ENCODE measurements around the gene NEDD4L. TPM values are rescaled to one million over a fixed set of nuclear protein-coding genes. Genes with fewer than 3 reads are reported as not detected.

NEDD4L gene
- total and polyA plus RNA-seq, 2 experiments from 2014 or later, result 36.2 to 72.3 TPM

DNA sequence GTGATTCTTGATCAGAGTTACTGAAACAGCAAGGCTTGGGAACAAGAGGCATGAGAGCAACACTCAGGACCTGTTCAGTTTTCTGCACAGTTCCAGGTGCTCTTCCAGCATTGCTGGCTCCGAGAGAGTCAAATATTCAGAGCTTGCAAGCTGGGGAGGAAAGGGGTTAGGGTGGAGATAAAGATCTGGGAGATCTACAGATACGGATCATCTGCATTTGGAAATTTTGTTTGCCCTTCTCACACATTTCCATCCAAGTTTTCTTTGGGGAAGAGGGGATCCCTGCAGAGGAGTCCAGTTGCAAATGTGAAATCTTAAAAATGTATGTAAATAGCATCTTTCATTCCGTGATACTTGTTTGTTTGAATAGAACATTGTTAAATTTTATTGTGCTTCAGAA is 108.2 kb downstream of the NEDD4L start:
- Histone ChIP-seq H3K36me3 (ENCODE audit: insufficient read depth) (no peaks in the 10 kb centered on the region), H3K27ac (ENCODE audit: low read depth) (no peak overlapping the region), H3K27me3 (ENCODE audit: insufficient read depth) (no peaks in the 10 kb centered on the region), H3K79me2 (replicated peaks; ENCODE audit: insufficient read depth) (peaks cover 97% of the 10 kb centered on the region), H3K4me2 (no peak overlapping the region), H3F3A (replicated peaks; ENCODE audit: low read depth) (no peaks in the 10 kb centered on the region), H2AFZ (no peak overlapping the region), H3K4me3 (no peak overlapping the region), H4K20me1 (replicated peaks; ENCODE audit: insufficient read depth) (peaks cover 14% of the 10 kb centered on the region), H3K9me2 (ENCODE audit: insufficient read depth) (0 out of 2 replicates have a peak, but pooled peaks cover 4% of the 10 kb centered on the region), H3K4me1 (ENCODE audit: insufficient read depth) (no peaks in the 10 kb centered on the region)
- Mint-ChIP-seq H3K4me1 (peaks cover 9% of the 10 kb centered on the region; the same call in 2 of the 3 replicates), H3K4me3 (no peak overlapping the region), H3K27me3 (ENCODE audit: insufficient read depth, low read depth, poor library complexity) (peaks cover 4% of the 10 kb centered on the region), H3K27ac (no peak overlapping the region), H3K36me3 (ENCODE audit: low read depth) (no peaks in the 10 kb centered on the region), H3K9me3 (no peaks in the 10 kb centered on the region; the same call in 2 of the 3 replicates)
- DNase-seq (ENCODE audit: low spot score) (no peak), ATAC-seq (no peak)
- TF ChIP-seq, protein P1, sequence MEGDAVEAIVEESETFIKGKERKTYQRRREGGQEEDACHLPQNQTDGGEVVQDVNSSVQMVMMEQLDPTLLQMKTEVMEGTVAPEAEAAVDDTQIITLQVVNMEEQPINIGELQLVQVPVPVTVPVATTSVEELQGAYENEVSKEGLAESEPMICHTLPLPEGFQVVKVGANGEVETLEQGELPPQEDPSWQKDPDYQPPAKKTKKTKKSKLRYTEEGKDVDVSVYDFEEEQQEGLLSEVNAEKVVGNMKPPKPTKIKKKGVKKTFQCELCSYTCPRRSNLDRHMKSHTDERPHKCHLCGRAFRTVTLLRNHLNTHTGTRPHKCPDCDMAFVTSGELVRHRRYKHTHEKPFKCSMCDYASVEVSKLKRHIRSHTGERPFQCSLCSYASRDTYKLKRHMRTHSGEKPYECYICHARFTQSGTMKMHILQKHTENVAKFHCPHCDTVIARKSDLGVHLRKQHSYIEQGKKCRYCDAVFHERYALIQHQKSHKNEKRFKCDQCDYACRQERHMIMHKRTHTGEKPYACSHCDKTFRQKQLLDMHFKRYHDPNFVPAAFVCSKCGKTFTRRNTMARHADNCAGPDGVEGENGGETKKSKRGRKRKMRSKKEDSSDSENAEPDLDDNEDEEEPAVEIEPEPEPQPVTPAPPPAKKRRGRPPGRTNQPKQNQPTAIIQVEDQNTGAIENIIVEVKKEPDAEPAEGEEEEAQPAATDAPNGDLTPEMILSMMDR (conservative IDR thresholded peaks at IDR 0.05; ENCODE audit: low read depth in 2 of 2), result no peak
- TF ChIP-seq, protein P2, sequence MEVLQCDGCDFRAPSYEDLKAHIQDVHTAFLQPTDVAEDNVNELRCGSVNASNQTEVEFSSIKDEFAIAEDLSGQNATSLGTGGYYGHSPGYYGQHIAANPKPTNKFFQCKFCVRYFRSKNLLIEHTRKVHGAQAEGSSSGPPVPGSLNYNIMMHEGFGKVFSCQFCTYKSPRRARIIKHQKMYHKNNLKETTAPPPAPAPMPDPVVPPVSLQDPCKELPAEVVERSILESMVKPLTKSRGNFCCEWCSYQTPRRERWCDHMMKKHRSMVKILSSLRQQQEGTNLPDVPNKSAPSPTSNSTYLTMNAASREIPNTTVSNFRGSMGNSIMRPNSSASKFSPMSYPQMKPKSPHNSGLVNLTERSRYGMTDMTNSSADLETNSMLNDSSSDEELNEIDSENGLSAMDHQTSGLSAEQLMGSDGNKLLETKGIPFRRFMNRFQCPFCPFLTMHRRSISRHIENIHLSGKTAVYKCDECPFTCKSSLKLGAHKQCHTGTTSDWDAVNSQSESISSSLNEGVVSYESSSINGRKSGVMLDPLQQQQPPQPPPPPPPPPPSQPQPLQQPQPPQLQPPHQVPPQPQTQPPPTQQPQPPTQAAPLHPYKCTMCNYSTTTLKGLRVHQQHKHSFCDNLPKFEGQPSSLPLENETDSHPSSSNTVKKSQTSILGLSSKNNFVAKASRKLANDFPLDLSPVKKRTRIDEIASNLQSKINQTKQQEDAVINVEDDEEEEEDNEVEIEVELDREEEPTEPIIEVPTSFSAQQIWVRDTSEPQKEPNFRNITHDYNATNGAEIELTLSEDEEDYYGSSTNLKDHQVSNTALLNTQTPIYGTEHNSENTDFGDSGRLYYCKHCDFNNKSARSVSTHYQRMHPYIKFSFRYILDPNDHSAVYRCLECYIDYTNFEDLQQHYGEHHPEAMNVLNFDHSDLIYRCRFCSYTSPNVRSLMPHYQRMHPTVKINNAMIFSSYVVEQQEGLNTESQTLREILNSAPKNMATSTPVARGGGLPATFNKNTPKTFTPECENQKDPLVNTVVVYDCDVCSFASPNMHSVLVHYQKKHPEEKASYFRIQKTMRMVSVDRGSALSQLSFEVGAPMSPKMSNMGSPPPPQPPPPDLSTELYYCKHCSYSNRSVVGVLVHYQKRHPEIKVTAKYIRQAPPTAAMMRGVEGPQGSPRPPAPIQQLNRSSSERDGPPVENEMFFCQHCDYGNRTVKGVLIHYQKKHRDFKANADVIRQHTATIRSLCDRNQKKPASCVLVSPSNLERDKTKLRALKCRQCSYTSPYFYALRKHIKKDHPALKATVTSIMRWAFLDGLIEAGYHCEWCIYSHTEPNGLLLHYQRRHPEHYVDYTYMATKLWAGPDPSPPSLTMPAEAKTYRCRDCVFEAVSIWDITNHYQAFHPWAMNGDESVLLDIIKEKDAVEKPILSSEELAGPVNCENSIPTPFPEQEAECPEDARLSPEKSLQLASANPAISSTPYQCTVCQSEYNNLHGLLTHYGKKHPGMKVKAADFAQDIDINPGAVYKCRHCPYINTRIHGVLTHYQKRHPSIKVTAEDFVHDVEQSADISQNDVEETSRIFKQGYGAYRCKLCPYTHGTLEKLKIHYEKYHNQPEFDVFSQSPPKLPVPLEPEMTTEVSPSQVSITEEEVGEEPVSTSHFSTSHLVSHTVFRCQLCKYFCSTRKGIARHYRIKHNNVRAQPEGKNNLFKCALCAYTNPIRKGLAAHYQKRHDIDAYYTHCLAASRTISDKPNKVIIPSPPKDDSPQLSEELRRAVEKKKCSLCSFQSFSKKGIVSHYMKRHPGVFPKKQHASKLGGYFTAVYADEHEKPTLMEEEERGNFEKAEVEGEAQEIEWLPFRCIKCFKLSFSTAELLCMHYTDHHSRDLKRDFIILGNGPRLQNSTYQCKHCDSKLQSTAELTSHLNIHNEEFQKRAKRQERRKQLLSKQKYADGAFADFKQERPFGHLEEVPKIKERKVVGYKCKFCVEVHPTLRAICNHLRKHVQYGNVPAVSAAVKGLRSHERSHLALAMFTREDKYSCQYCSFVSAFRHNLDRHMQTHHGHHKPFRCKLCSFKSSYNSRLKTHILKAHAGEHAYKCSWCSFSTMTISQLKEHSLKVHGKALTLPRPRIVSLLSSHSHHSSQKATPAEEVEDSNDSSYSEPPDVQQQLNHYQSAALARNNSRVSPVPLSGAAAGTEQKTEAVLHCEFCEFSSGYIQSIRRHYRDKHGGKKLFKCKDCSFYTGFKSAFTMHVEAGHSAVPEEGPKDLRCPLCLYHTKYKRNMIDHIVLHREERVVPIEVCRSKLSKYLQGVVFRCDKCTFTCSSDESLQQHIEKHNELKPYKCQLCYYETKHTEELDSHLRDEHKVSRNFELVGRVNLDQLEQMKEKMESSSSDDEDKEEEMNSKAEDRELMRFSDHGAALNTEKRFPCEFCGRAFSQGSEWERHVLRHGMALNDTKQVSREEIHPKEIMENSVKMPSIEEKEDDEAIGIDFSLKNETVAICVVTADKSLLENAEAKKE (CRISPR knock-in tag; IDR thresholded peaks at IDR 0.05), result no peak
- no peak for TF ChIP-seq POLR2AphosphoS5 (IDR thresholded peaks at IDR 0.05; ENCODE audit: low read depth)
- TF ChIP-seq ZNF331 (CRISPR knock-in tag; IDR thresholded peaks at IDR 0.05; ENCODE audit: low read depth), result no peak
